Breast epithelium (tissue), 4 donors: ENCODE data around the gene NEK3. TPM values are rescaled to one million over a fixed set of nuclear protein-coding genes. Genes with fewer than 3 reads are reported as not detected.
"Not testable (repeated sequence)": the region's sequence is repeated elsewhere in the genome, so short reads cannot be mapped to it uniquely, and the experiment has no call there.

Experiments used
- DNase-seq, 2 donors: peaks; one replicate each; pipeline ENCODE4 v3.0.0-alpha.2; 2019; ENCODE audit warnings: low spot score in 2 of 2
- H3K27ac ChIP-seq, 2 donors: fragments of 200-600 bp; sonication (generic) in 1 of 2; one replicate each; pipeline ENCODE4 v1.5.1; 2016 to 2019; ENCODE audit warnings: mild to moderate bottlenecking in 1 of 2
- H3K27me3 ChIP-seq, 2 donors: fragments of 200-600 bp; sonication (generic) in 1 of 2; one replicate each; pipeline versions ENCODE4 v1.5.1 to v1.6.0; 2017 to 2019; ENCODE audit warnings: control low read depth in 1 of 2, mild to moderate bottlenecking in 1 of 2
- H3K36me3 ChIP-seq: fragments of 200-600 bp; one replicate; pipeline ENCODE4 v1.5.1; 2019
- H3K4me1 ChIP-seq, 2 donors: fragments of 200-600 bp; sonication (generic); one replicate each; pipeline ENCODE4 v1.5.1; 2016 to 2019; ENCODE audit warnings: control low read depth in 1 of 2
- H3K4me3 ChIP-seq, 3 donors: fragments of 200-600 bp; sonication (generic); 1 replicate in 2 of 3; 2 replicates in 1 of 3; pipeline ENCODE4 v1.5.1; 2016 to 2019; ENCODE audit warnings: mild to moderate bottlenecking in 3 of 3, moderate library complexity in 2 of 3
- H3K9me3 ChIP-seq, 2 donors: fragments of 200-600 bp; sonication (generic) in 1 of 2; one replicate each; pipeline ENCODE4 v1.5.1; 2016 to 2019; ENCODE audit warnings: control low read depth in 1 of 2
- POLR2A ChIP-seq: fragments of 450-650 bp; IDR thresholded peaks from one replicate; pipeline ENCODE4 v1.6.1; 2016; ENCODE audit warnings: antibody characterized with exemption, mild to moderate bottlenecking, moderate library complexity
- POLR2AphosphoS5 ChIP-seq, 3 donors: sonication (generic); formaldehyde crosslinking; IDR thresholded peaks; one replicate each; pipeline ENCODE4 v1.6.1; 2017; ENCODE audit warnings: antibody characterized with exemption in 3 of 3
- intact Hi-C: fragments of 100-400 bp; cut with DNase I; formaldehyde crosslinking; loops from one replicate; pipeline ENCODE4 v1.15.1; 2023; ENCODE audit warnings: low total_unique reads
- total RNA-seq, 3 donors: library from RNA; depleted of rRNA; stranded (reverse); fragments of >200 nt; gene quantifications; one replicate each; pipeline ENCODE4 v1.1.0, GENCODE V29; 2016
- TF ChIP-seq, protein P1 (sequence below), 3 donors: fragments of 450-650 bp; IDR thresholded peaks; one replicate each; pipeline ENCODE4 v1.5.1; 2016 to 2017; ENCODE audit warnings: antibody characterized with exemption in 3 of 3, mild to moderate bottlenecking in 3 of 3, moderate library complexity in 3 of 3

The NEK3 gene
- total RNA-seq, 3 donors from 2014 or later = 12.5 to 16.8 (median 16.7) TPM

DNA sequence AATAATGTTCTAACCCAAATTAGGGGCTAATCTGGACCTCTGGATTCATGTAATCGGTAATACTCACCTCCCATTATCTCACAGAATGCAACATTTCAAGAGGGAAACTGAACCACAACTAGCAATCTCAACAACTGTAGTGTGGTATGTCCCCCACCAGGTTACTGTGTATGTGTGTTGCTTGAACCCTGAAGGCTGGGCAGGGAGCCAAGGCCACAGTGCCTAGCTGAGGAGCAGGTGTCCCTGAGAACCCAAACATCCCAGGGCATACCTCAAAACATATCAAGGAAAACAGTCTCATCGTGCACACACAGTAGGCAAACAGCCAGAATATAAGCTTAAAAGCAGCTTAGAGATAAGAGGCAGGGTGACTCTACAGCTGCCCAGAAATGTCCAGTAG is 20.5 kb upstream of the NEK3 start:
- no peaks in the 10 kb centered on the region for H3K36me3 ChIP-seq

DNA sequence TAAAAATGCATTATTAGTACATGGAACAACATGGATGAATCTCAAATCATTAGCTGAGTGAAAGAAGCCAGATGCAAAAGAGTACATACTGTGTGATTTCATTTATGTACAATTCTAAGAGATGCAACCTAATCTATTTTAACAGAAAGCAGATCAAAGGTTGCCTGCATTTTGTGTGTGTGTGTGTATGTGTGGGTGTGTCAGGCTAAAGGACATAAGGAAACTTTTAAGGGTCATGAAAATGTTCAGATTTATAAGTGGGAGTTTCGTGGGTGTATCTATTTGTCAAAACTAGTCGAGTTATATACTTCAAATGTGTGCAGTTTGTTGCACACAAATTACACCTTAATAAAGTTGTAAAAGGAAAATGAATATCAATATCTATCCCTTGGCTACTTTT is 17.9 kb upstream of the NEK3 start:
- H3K4me1 ChIP-seq = no peaks in the 10 kb centered on the region
- no peaks in the 10 kb centered on the region for H3K36me3 ChIP-seq
- no peak overlapping the region for H3K27ac ChIP-seq
- no peaks in the 10 kb centered on the region for H3K9me3 ChIP-seq
- no peak for DNase-seq
- no peak overlapping the region for H3K4me3 ChIP-seq
- intact Hi-C loops = no loop called here
- H3K27me3 ChIP-seq = no peaks in the 10 kb centered on the region
- TF ChIP-seq, protein P1, sequence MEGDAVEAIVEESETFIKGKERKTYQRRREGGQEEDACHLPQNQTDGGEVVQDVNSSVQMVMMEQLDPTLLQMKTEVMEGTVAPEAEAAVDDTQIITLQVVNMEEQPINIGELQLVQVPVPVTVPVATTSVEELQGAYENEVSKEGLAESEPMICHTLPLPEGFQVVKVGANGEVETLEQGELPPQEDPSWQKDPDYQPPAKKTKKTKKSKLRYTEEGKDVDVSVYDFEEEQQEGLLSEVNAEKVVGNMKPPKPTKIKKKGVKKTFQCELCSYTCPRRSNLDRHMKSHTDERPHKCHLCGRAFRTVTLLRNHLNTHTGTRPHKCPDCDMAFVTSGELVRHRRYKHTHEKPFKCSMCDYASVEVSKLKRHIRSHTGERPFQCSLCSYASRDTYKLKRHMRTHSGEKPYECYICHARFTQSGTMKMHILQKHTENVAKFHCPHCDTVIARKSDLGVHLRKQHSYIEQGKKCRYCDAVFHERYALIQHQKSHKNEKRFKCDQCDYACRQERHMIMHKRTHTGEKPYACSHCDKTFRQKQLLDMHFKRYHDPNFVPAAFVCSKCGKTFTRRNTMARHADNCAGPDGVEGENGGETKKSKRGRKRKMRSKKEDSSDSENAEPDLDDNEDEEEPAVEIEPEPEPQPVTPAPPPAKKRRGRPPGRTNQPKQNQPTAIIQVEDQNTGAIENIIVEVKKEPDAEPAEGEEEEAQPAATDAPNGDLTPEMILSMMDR (IDR thresholded peaks at IDR 0.05) = no peak
- no peak for TF ChIP-seq POLR2AphosphoS5 (IDR thresholded peaks at IDR 0.05)
- TF ChIP-seq POLR2A = no peak

More for the DNA sequence above, 20.5 kb upstream of the NEK3 start:
- Histone ChIP-seq H3K4me1 (no peaks in the 10 kb centered on the region), H3K4me3 (no peak overlapping the region), H3K27me3 (no peaks in the 10 kb centered on the region), H3K27ac (no peak overlapping the region), H3K9me3 (no peaks in the 10 kb centered on the region)
- no peak for DNase-seq
- intact Hi-C loops = no loop called here
- TF ChIP-seq, protein P1 (IDR thresholded peaks at IDR 0.05) = no peak

DNA sequence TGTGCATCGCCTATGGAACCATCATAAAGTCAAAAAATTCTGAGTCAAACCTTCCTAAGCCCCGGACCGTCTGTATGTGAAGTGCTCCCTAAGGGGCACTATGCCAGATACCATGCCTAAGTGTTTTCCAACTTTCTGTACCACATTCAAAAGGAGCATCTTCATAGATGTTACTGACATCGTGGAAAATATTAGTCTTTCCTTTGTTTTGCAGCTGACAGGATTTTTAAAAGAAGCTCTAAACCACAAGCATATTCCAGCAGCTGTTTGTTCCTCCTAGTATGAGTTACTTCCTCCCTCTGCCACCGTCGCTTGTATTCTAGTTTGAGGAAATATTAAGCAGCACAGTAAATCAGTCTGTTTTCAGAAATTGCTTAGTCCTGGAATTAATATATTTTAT is 14.6 kb upstream of the NEK3 start:
- H3K36me3 ChIP-seq, H3K27ac ChIP-seq, intact Hi-C loops, DNase-seq, H3K9me3 ChIP-seq, H3K4me3 ChIP-seq, H3K27me3 ChIP-seq, H3K4me1 ChIP-seq: not testable (repeated sequence)

DNA sequence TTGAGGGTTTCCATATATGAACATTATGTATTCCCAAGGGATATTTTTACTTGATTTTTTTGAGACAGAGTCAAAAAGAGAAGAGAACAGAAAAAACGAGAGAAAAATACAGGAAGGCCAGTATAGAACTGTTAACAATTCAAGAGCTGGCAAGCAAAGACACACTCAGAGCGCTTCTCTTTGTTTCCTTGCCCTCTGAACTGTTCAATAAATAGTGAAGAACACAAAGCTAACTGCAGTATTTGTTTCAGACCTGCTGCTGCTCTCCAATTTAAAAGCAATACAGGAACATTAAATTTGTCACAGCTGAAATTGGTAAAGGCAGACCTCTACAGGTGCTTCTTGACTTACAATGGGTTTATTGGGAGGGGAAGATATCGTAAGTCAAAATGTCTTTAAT is 14.0 kb upstream of the NEK3 start:
- no peaks in the 10 kb centered on the region for H3K36me3 ChIP-seq

DNA sequence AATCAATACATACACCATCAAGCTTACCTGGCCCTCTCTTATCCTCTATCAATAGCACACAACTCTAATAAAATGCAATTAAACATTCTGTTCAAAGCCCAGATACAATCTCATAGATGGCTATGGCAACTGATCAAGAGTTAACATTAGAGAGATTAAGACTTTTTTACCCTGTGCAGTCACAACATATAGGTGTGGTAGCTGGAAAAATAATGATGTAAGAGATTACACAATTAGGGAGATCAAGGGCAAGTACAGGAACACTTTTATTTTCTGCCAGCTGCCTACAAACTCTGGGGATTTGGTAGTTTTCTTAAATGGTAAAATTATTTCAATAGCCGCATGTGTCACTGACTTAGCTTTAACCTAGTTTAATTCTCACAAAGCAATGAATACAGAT is 12.3 kb upstream of the NEK3 start:
- H3K9me3 ChIP-seq, H3K27me3 ChIP-seq, H3K4me1 ChIP-seq, H3K4me3 ChIP-seq, DNase-seq, H3K36me3 ChIP-seq, intact Hi-C loops, H3K27ac ChIP-seq: not testable (repeated sequence)

More for the DNA sequence above, 14.0 kb upstream of the NEK3 start:
- H3K4me3 ChIP-seq = no peak overlapping the region
- DNase-seq = no peak
- H3K4me1 ChIP-seq = no peaks in the 10 kb centered on the region
- no peak overlapping the region for H3K27ac ChIP-seq
- TF ChIP-seq POLR2AphosphoS5 (IDR thresholded peaks at IDR 0.05) (no peak), POLR2A (no peak)
- TF ChIP-seq, protein P1 (IDR thresholded peaks at IDR 0.05) = no peak
- no peaks in the 10 kb centered on the region for H3K27me3 ChIP-seq
- no peaks in the 10 kb centered on the region for H3K9me3 ChIP-seq
- intact Hi-C loops = no loop called here

DNA sequence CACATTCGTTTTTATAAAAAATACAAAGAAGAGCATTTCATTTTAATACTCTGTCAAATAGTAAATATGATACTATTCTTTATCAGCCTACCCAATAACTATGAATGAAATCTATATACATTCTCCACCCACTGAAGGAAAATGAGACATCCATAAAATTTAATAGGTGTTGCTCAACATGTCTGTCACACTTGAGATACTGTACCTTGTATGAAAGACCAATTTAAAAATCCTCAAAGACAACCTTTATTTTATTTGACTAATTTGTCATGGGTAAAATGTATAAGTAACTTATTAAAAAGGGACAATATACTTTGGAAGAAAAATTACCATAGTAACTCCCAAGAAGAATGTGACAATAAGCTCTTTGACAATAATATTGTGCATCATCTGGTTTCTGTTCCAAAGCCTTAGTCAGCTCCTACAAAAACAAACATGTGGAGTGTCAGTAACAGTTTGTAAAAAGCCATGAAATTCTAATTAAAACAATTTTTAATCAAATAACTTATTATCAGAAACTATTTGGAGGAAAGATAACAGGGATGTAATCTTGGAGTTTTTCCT is 11.5 kb upstream of the NEK3 start:
- H3K4me1 ChIP-seq, H3K4me3 ChIP-seq, DNase-seq, intact Hi-C loops, H3K27me3 ChIP-seq, H3K36me3 ChIP-seq, H3K9me3 ChIP-seq, H3K27ac ChIP-seq: not testable (repeated sequence)

DNA sequence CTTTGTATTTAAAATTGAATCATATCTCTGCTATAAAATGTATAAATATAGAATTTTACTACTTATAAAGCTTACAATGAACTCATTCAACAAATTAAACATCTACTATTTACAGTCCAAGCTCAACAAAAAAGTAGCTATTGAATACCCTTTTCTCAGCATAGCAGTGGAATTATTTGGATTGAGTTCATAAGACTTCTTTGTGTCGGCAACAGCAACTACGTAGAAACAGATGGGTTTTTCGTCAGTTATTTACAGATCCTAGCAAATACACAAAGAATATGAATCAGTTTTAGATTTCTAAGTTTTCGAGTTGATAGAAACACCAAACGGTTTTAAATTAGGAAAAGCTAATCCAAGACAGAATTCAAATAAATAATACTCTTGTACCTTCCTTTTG is 10.4 kb upstream of the NEK3 start:
- intact Hi-C loops = no loop called here
- Histone ChIP-seq H3K4me3 (no peak overlapping the region), H3K4me1 (no peaks in the 10 kb centered on the region), H3K9me3 (no peaks in the 10 kb centered on the region), H3K27ac (no peak overlapping the region), H3K36me3 (no peaks in the 10 kb centered on the region), H3K27me3 (no peaks in the 10 kb centered on the region)
- TF ChIP-seq, protein P1 (IDR thresholded peaks at IDR 0.05) = no peak
- TF ChIP-seq POLR2AphosphoS5 (IDR thresholded peaks at IDR 0.05) = no peak
- TF ChIP-seq POLR2A = no peak
- no peak for DNase-seq
